HepG2 (cell line): ENCODE results near the gene MORN5. TPM values are rescaled to one million over a fixed set of nuclear protein-coding genes. Genes with fewer than 3 reads are reported as not detected.

Source experiments
- ATAC-seq: fragments of 200-7000 bp; cut with Tn5 transposase; 3 replicates; pipeline ENCODE4 v1.9.1; 2020; ENCODE audit warnings: mild to moderate bottlenecking, moderate library complexity
- BruUV-seq: library from RNA; stranded (reverse); fragments of 400-500 nt; replicated peaks from 2 replicates; lab custom pipeline; 2021; lab: Mats Ljungman, UMichigan
- CTCF ChIA-PET: fragments of 300-600 bp; formaldehyde crosslinking; extraction: SDS; loops from one replicate; lab custom pipeline; 2021; ENCODE audit warnings: low total read pairs, inconsistent platforms, low intra/inter-chr PET ratio; lab: Yijun Ruan, JAX
- POLR2A ChIA-PET: fragments of 350-600 bp; sonication (Branson Sonifier 250); formaldehyde crosslinking; loops from one replicate; lab custom pipeline; 2020; ENCODE audit warnings: antibody characterized with exemption, inconsistent platforms; lab: Yijun Ruan, JAX
- DNase-seq: peaks from one replicate; pipeline ENCODE4 v3.0.0-alpha.2; 2015; ENCODE audit warnings: low spot score
- FAIRE-seq: peaks from 3 replicates; lab custom pipeline; 2011; peaks lifted over from hg19 to GRCh38; lab: Jason Lieb, UNC
- H2AFZ ChIP-seq: one replicate; pipeline ENCODE4 v1.6.1; 2011; ENCODE audit warnings: low read length, inconsistent platforms
- H3K27ac ChIP-seq: fragments of 300-600 bp; 3 replicates; pipeline ENCODE4 v1.8.0; 2011; ENCODE audit warnings: mixed run types, mild to moderate bottlenecking, mixed read lengths, low read length, inconsistent platforms; ENCODE audit not compliant: insufficient read depth; ENCODE audit errors: extremely low read length
- H3K27me3 ChIP-seq, 2 experiments: fragments of 200-600 bp in 1 of 2; 2 replicates in 1 of 2; 3 replicates in 1 of 2; pipeline versions ENCODE4 v1.6.0 to v1.8.0; 2011; ENCODE audit warnings: low read length in 2 of 2, mild to moderate bottlenecking in 2 of 2, moderate library complexity in 2 of 2, inconsistent platforms in 1 of 2; ENCODE audit not compliant: insufficient read depth in 2 of 2, control insufficient read depth in 1 of 2
- H3K36me3 ChIP-seq, 2 experiments: fragments of 200-600 bp in 1 of 2; replicated peaks in 1 of 2; 2 replicates in 1 of 2; 3 replicates in 1 of 2; pipeline versions ENCODE4 v1.5.1 to v1.8.0; 2011; ENCODE audit warnings: low read length in 2 of 2, inconsistent platforms in 1 of 2; ENCODE audit not compliant: insufficient read depth in 2 of 2, control insufficient read depth in 1 of 2
- H3K4me1 ChIP-seq: 2 replicates; pipeline ENCODE4 v1.5.1; 2012; ENCODE audit warnings: low read length, inconsistent platforms; ENCODE audit not compliant: insufficient read depth
- H3K4me2 ChIP-seq: 2 replicates; pipeline ENCODE4 v1.6.0; 2011; ENCODE audit warnings: low read depth, low read length, inconsistent platforms
- H3K4me3 ChIP-seq, 3 experiments: fragments of 200-600 bp in 1 of 3; sonication (generic), shearing (Covaris generic) in 1 of 3; replicated peaks in 1 of 3; 2 replicates each; pipeline ENCODE4 v1.5.1; 2011 to 2016; ENCODE audit warnings: low read length in 3 of 3, inconsistent platforms in 2 of 3, low read depth in 2 of 3, mild to moderate bottlenecking in 2 of 3, control low read depth in 1 of 3, mixed read lengths in 1 of 3; ENCODE audit not compliant: insufficient read depth in 1 of 3
- H3K79me2 ChIP-seq: one replicate; pipeline ENCODE4 v1.6.1; 2011; ENCODE audit warnings: low read length, inconsistent platforms; ENCODE audit not compliant: insufficient read depth
- H3K9ac ChIP-seq: 2 replicates; pipeline ENCODE4 v1.6.0; 2011; ENCODE audit warnings: mild to moderate bottlenecking, low read depth, low read length, inconsistent platforms; ENCODE audit not compliant: insufficient read depth
- H3K9me3 ChIP-seq: 2 replicates; pipeline ENCODE4 v1.5.1; 2012; ENCODE audit warnings: mild to moderate bottlenecking, low read length
- H4K20me1 ChIP-seq: 2 replicates; pipeline ENCODE4 v1.6.0; 2011; ENCODE audit warnings: inconsistent platforms, mild to moderate bottlenecking, low read length, moderate library complexity; ENCODE audit not compliant: insufficient read depth
- FOSL2 ChIP-seq: sonication (generic); formaldehyde crosslinking; IDR thresholded peaks from 2 replicates; pipeline ENCODE4 v1.4.0; 2020; ENCODE audit warnings: missing genetic modification reagents
- FOXO1 ChIP-seq: sonication (generic); formaldehyde crosslinking; IDR thresholded peaks from 2 replicates; pipeline ENCODE4 v1.4.0; 2020; ENCODE audit warnings: missing genetic modification reagents
- RAD21 ChIP-seq: fragments of 450-650 bp; formaldehyde crosslinking; IDR thresholded peaks from 2 replicates; pipeline ENCODE4 v1.5.0; 2020; ENCODE audit warnings: mild to moderate bottlenecking
- SALL1 ChIP-seq: sonication (generic); formaldehyde crosslinking; IDR thresholded peaks from 2 replicates; pipeline ENCODE4 v1.8.0; 2022; ENCODE audit warnings: mild to moderate bottlenecking, missing genetic modification reagents
- ZNF577 ChIP-seq: sonication (generic); formaldehyde crosslinking; IDR thresholded peaks from 2 replicates; pipeline ENCODE4 v1.4.0; 2020; ENCODE audit warnings: mild to moderate bottlenecking, low read depth, missing genetic modification reagents, borderline replicate concordance
- WGBS: methylation state at CpG from one replicate; pipeline ENCODE4 v1.1.6; 2017; ENCODE audit warnings: low lambda C conversion rate; 5-methylcytosine and 5-hydroxymethylcytosine counted together
- in situ Hi-C: cut with HindIII; loops from 2 replicates; pipeline ENCODE4 v1.10.0; 2017; ENCODE audit warnings: low pct_unique_long_range_greater_than_20kb; ENCODE audit not compliant: extremely low pct_ligation_motif_present
- intact Hi-C: fragments of 100-400 bp; cut with micrococcal nuclease; formaldehyde crosslinking; loops from one replicate; pipeline ENCODE4 v1.10.0; 2022; ENCODE audit not compliant: unreplicated experiment
- polyA plus RNA-seq, 8 experiments: library from polyadenylated mRNA; depleted of rRNA in 3 of 8; stranded (reverse) in 7 of 8; unstranded in 1 of 8; fragments of >200 nt; fragmentation: Illumina TruSeq in 4 of 8; extraction: Trizol in 4 of 8; gene quantifications; 2 replicates each; pipeline versions ENCODE4 v1.2.1 to v1.2.3, GENCODE V29; 2011 to 2016; ENCODE audit warnings: low read depth in 4 of 8, missing spikeins in 1 of 8, mixed read lengths in 1 of 8; ENCODE audit not compliant: insufficient read depth in 1 of 8
- total RNA-seq, 5 experiments: library from RNA; depleted of rRNA; stranded (reverse); fragments of >200 nt; fragmentation: Illumina TruSeq; extraction: Trizol; gene quantifications; 2 replicates each; pipeline ENCODE4 v1.2.3, GENCODE V29; 2016; ENCODE audit warnings: low read depth in 1 of 5
- TF ChIP-seq, protein P1 (sequence below): sonication (generic); formaldehyde crosslinking; IDR thresholded peaks from 2 replicates; pipeline ENCODE4 v1.5.0; 2020; ENCODE audit warnings: mild to moderate bottlenecking, missing genetic modification reagents, moderate library complexity
- TF ChIP-seq, protein P2 (sequence below): sonication (generic); formaldehyde crosslinking; IDR thresholded peaks from 2 replicates; pipeline ENCODE4 v1.5.0; 2020; ENCODE audit warnings: mild to moderate bottlenecking, missing genetic modification reagents

Gene MORN5
- total and polyA plus RNA-seq, 2 of the 13 experiments (the other 11 are each of a cell fraction or from before 2014, with no cell fraction given): not detected

DNA sequence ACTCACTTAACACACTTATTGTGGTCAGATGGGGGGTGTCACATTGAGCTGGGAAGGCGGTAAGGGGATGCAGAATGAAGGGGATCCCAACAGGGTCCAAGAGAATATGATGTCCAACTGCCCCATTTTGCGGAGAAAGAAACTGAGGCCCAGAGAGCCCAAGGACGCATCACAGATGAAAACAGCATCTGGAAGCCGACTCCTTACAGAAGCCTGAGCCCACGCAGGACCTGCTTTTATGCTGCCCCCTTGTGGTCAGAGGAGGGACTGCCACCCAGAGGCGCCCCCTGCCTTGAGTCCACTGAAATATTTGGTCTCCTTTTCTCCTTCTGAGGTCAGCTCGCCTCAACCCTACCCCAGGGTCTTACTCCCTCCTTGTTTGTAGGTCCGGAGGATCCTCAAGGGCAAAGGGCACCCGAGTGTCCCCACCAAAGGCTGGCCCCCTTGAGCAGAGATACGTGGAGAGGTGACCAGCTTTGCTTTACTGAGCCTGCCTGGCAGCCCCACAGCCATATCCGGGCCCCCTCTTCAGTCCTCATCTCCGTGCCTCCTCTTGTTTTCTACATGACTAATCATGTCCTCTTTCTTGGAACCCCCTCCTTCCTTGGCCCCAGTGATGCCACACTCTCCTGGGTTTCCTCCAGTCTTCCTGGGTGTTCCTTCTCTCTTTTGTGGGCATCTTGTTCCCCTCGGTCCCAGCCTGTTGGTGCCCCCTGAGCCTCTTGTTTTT lies 36.6 kb upstream of the MORN5 start (continued):
- TF ChIP-seq SALL1 (CRISPR knock-in tag): peak; percentile 13; the same call in 1 of the 2 replicates
- 0 out of 2 replicates have a peak, but pooled peaks have one; percentile 21 for TF ChIP-seq FOXO1 (CRISPR knock-in tag)
- peak; percentile 83 for TF ChIP-seq RAD21 (CRISPR knock-in tag)
- TF ChIP-seq, protein P1, sequence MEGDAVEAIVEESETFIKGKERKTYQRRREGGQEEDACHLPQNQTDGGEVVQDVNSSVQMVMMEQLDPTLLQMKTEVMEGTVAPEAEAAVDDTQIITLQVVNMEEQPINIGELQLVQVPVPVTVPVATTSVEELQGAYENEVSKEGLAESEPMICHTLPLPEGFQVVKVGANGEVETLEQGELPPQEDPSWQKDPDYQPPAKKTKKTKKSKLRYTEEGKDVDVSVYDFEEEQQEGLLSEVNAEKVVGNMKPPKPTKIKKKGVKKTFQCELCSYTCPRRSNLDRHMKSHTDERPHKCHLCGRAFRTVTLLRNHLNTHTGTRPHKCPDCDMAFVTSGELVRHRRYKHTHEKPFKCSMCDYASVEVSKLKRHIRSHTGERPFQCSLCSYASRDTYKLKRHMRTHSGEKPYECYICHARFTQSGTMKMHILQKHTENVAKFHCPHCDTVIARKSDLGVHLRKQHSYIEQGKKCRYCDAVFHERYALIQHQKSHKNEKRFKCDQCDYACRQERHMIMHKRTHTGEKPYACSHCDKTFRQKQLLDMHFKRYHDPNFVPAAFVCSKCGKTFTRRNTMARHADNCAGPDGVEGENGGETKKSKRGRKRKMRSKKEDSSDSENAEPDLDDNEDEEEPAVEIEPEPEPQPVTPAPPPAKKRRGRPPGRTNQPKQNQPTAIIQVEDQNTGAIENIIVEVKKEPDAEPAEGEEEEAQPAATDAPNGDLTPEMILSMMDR: peak; percentile 93

DNA sequence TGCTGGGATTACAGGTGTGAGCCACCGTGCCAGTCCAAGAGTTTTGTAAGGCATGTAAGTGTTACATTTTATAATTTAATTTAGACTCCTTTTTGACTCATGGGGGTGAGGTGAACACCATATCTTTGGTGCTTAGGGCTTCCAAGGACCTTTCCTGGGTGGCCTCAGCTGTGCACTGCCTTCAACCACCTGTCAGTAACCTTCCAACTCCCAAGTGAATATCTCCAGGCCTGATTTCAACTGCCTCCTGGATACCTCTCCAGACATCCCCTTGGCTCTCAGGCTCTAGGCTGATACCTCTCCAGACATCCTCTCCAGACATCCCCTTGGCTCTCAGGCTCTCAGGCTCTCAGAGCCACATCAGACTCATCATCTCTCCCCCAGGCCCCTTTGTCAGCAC lies 35.7 kb upstream of the MORN5 start:
- H3K4me1 ChIP-seq: peaks cover 22% of the 10 kb centered on the region
- no peak overlapping the region for H3K27ac ChIP-seq
- DNase-seq: no peak
- FAIRE-seq: no peak
- ChIA-PET CTCF (interaction anchor here (1.9 to 6.0 kb wide), 4 partner anchors 25 to 229 kb away, joined by 8 to 95 read pairs (median 48); no protein-coding TSS in a partner anchor), POLR2A (interaction anchor here (1.6 kb wide), 1 partner anchor 141 kb away, joined by 5 read pairs; the partner anchor contains the start of genes MRRF and RBM18)
- no peak overlapping the region for H3K4me2 ChIP-seq
- no peaks in the 10 kb centered on the region for H3K36me3 ChIP-seq
- no TSS peak for BruUV-seq
- intact Hi-C loops (loop anchor here (2.0 kb wide), 1 partner anchor 15 kb away; no protein-coding TSS in a partner anchor), in situ Hi-C loops (loop anchor here (5.0 to 10.0 kb wide), 2 partner anchors 223 to 331 kb away; no protein-coding TSS in a partner anchor)
- no peaks in the 10 kb centered on the region for H3K9me3 ChIP-seq
- peaks cover 0 to 5% of the 10 kb centered on the region in 2 experiments; a peak in 1 of 5 replicates for H3K27me3 ChIP-seq
- H3K9ac ChIP-seq: no peak overlapping the region
- ATAC-seq: no peak
- TF ChIP-seq, protein P2, sequence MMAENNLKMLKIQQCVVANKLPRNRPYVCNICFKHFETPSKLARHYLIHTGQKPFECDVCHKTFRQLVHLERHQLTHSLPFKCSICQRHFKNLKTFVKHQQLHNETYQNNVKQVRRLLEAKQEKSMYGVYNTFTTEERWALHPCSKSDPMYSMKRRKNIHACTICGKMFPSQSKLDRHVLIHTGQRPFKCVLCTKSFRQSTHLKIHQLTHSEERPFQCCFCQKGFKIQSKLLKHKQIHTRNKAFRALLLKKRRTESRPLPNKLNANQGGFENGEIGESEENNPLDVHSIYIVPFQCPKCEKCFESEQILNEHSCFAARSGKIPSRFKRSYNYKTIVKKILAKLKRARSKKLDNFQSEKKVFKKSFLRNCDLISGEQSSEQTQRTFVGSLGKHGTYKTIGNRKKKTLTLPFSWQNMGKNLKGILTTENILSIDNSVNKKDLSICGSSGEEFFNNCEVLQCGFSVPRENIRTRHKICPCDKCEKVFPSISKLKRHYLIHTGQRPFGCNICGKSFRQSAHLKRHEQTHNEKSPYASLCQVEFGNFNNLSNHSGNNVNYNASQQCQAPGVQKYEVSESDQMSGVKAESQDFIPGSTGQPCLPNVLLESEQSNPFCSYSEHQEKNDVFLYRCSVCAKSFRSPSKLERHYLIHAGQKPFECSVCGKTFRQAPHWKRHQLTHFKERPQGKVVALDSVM: no peak
- TF ChIP-seq ZNF577 (CRISPR knock-in tag) (no peak), FOSL2 (CRISPR knock-in tag) (no peak)
- H4K20me1 ChIP-seq: no peaks in the 10 kb centered on the region
- no peak overlapping the region for H2AFZ ChIP-seq
- H3K79me2 ChIP-seq: no peaks in the 10 kb centered on the region
- 8% methylated on average over 1 of the region's 1 CpG for WGBS
- no peak overlapping the region for H3K4me3 ChIP-seq
